ENCODE measurements around the gene ATF1.

The ATF1 gene

DNA sequence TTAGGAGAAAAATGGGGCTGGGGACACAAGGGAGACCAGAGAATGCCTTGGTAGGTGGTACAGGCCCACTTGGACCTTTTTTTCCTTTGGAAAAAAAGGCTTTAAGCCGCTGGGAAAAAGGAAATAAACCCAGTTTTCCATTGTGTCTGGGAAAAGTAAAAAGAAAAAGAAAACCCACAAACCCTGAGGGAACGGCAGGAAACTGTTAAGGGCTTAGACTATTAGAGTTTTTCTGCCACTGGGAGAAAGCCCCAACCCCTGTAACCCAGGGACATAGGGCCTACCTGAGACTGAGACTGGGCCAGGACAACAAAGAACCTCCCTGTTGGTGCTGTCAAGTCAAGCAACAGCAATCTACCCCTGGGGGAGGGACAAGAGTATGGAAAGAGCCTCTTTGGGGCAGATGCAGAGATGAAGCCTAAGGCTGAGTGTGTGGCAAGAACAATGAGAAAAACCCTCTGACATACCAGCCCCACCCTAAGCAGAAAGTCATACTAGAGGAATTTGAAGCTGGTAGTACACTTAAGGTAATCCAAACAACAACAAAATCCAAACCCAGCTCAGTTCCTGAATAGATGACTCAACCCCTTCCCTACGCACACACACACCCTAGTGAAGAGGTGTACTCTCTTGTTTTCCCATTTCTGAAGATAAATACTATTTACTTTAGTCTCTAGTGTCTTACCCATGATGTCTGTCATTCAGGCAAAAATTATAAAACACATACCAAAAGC, 22.8 kb downstream of the ATF1 start:
- Histone ChIP-seq H3K18ac (ENCODE audit: low read length) (peak overlapping the region; percentile 61), H3K27me3 (ENCODE audit: insufficient read depth, low read length) (no peaks in the 10 kb centered on the region), H2BK120ac (ENCODE audit: insufficient read depth, low read length, poor library complexity) (peak overlapping the region; percentile 93), H3K79me1 (ENCODE audit: low read length) (peaks cover 19% of the 10 kb centered on the region), H3K23ac (ENCODE audit: low read length) (no peak overlapping the region), H4K91ac (ENCODE audit: low read depth, low read length) (peak overlapping the region; percentile 97), H4K12ac (ENCODE audit: low read depth, low read length) (no peak overlapping the region), H4K8ac (ENCODE audit: low read depth, low read length) (peak overlapping the region; percentile 76), H2BK12ac (ENCODE audit: low read length) (peak overlapping the region; percentile 86), H3K9me3 (ENCODE audit: insufficient read depth, low read depth, low read length) (no peaks in the 10 kb centered on the region), H3K14ac (ENCODE audit: low read length) (peak overlapping the region; percentile 87), H2BK5ac (ENCODE audit: low read depth, low read length, poor library complexity) (peak overlapping the region; percentile 97), H3K4me2 (ENCODE audit: low read length) (peak overlapping the region; percentile 10), H2AFZ (ENCODE audit: insufficient read depth, low read length, poor library complexity) (peak overlapping the region; percentile 31), H3K36me3 (ENCODE audit: control insufficient read depth in 1 of 2, insufficient read depth in 2 of 2, low read length in 2 of 2) (peaks cover 4% of the 10 kb centered on the region in 2 experiments), H3K4ac (ENCODE audit: low read depth, low read length) (peak overlapping the region; percentile 60), H3K4me1 (ENCODE audit: control insufficient read depth in 1 of 2, insufficient read depth in 2 of 2, low read length in 2 of 2) (peaks cover 17 to 19% of the 10 kb centered on the region in 2 experiments), H3K27ac (ENCODE audit: low read depth, low read length) (peak overlapping the region; percentile 99), H3K4me3 (ENCODE audit: low read depth, low read length) (no peak overlapping the region), H3K9ac (ENCODE audit: low read length) (no peak overlapping the region), H3K79me2 (ENCODE audit: control insufficient read depth, insufficient read depth, low read length, poor library complexity) (peaks cover 10% of the 10 kb centered on the region), H2AK5ac (ENCODE audit: low read length) (peak overlapping the region; percentile 54)
- no CpG with 5 or more reads among the region's 3 CpGs for WGBS (ENCODE audit: extremely low coverage, insufficient coverage, insufficient read length)
- DNase-seq, result peak; percentile 95 to 96

DNA sequence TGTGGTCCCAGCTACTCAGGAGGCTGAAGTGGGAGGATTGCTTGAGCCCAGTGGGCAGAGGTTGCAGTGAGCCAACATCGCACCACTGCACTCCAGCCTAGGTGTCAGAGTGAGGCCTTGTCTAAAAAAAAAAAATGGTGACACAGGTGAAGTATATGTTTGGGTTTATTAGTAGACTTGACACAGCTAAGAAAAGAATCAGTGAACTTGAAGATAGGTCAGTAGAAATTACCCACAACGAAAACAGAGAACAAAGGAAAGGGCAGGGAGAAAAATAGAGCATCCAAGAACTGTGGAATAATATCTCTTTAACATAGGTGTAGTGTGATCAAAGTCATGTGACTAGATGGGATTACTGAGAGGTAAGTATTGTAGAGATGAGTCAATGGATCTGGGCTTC, 23.7 kb downstream of the ATF1 start:
- no peaks in the 10 kb centered on the region for H3K9me3 ChIP-seq (ENCODE audit: insufficient read depth, low read depth, low read length)
- no peak overlapping the region for H4K12ac ChIP-seq (ENCODE audit: low read depth, low read length)
- peaks cover 17 to 19% of the 10 kb centered on the region in 2 experiments for H3K4me1 ChIP-seq (ENCODE audit: control insufficient read depth in 1 of 2, insufficient read depth in 2 of 2, low read length in 2 of 2)
- H2AFZ ChIP-seq (ENCODE audit: insufficient read depth, low read length, poor library complexity), result no peak overlapping the region
- peak overlapping the region; percentile 81 for H2BK120ac ChIP-seq (ENCODE audit: insufficient read depth, low read length, poor library complexity)
- H3K4ac ChIP-seq (ENCODE audit: low read depth, low read length), result peak overlapping the region; percentile 76
- peak overlapping the region; percentile 77 for H3K14ac ChIP-seq (ENCODE audit: low read length)
- peaks cover 10% of the 10 kb centered on the region for H3K79me2 ChIP-seq (ENCODE audit: control insufficient read depth, insufficient read depth, low read length, poor library complexity)
- H3K4me3 ChIP-seq (ENCODE audit: low read depth, low read length), result no peak overlapping the region
- H3K18ac ChIP-seq (ENCODE audit: low read length), result peak overlapping the region; percentile 82
- H3K36me3 ChIP-seq (ENCODE audit: control insufficient read depth in 1 of 2, insufficient read depth in 2 of 2, low read length in 2 of 2), result peaks cover 2 to 3% of the 10 kb centered on the region in 2 experiments
- DNase-seq, result no peak
- no peaks in the 10 kb centered on the region for H3K27me3 ChIP-seq (ENCODE audit: insufficient read depth, low read length)
- H2BK12ac ChIP-seq (ENCODE audit: low read length), result peak overlapping the region; percentile 87
- peak overlapping the region; percentile 99 for H3K27ac ChIP-seq (ENCODE audit: low read depth, low read length)
- no peak overlapping the region for H3K9ac ChIP-seq (ENCODE audit: low read length)
- H2BK5ac ChIP-seq (ENCODE audit: low read depth, low read length, poor library complexity), result peak overlapping the region; percentile 90
- peak overlapping the region; percentile 91 for H2AK5ac ChIP-seq (ENCODE audit: low read length)
- peak overlapping the region; percentile 37 for H4K8ac ChIP-seq (ENCODE audit: low read depth, low read length)
- WGBS (ENCODE audit: extremely low coverage, insufficient coverage, insufficient read length), result no CpG with 5 or more reads among the region's 2 CpGs
- H4K91ac ChIP-seq (ENCODE audit: low read depth, low read length), result peak overlapping the region; percentile 88
- no peak overlapping the region for H3K23ac ChIP-seq (ENCODE audit: low read length)
- H3K4me2 ChIP-seq (ENCODE audit: low read length), result no peak overlapping the region
- peaks cover 19% of the 10 kb centered on the region for H3K79me1 ChIP-seq (ENCODE audit: low read length)

DNA sequence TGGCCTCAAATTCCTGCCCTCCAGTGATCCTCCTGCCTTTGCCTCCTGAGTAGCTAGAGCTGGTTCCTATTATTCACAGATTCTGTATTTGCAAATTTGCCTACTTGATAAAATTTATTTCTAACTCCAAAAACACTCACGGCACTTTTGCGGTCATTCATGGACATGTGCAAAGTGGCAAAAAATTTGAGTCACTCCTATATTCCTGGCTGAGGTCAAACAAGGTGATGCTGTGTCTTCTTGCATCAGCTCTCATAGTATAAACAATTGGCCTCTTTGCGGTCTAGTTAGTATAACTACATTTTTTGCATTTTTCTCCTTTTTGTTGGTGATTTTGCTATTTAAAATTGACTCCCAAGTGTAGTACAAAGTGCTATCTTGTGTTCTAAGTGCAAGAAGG, 24.7 kb downstream of the ATF1 start:
- H3K4me1 ChIP-seq (ENCODE audit: control insufficient read depth in 1 of 2, insufficient read depth in 2 of 2, low read length in 2 of 2), result peaks cover 17 to 19% of the 10 kb centered on the region in 2 experiments
- H2BK120ac ChIP-seq (ENCODE audit: insufficient read depth, low read length, poor library complexity), result no peak overlapping the region
- no peaks in the 10 kb centered on the region for H3K27me3 ChIP-seq (ENCODE audit: insufficient read depth, low read length)
- no peak overlapping the region for H3K4me3 ChIP-seq (ENCODE audit: low read depth, low read length)
- no peaks in the 10 kb centered on the region for H3K9me3 ChIP-seq (ENCODE audit: insufficient read depth, low read depth, low read length)
- peaks cover 10% of the 10 kb centered on the region for H3K79me2 ChIP-seq (ENCODE audit: control insufficient read depth, insufficient read depth, low read length, poor library complexity)
- H2BK5ac ChIP-seq (ENCODE audit: low read depth, low read length, poor library complexity), result no peak overlapping the region
- H3K79me1 ChIP-seq (ENCODE audit: low read length), result peaks cover 19% of the 10 kb centered on the region
- no peak overlapping the region for H3K4me2 ChIP-seq (ENCODE audit: low read length)
- peak; percentile 90 to 98 for DNase-seq
- no peak overlapping the region for H4K8ac ChIP-seq (ENCODE audit: low read depth, low read length)
- no peak overlapping the region for H2AK5ac ChIP-seq (ENCODE audit: low read length)
- no peak overlapping the region for H2BK12ac ChIP-seq (ENCODE audit: low read length)
- peaks cover 0 to 3% of the 10 kb centered on the region in 2 experiments for H3K36me3 ChIP-seq (ENCODE audit: control insufficient read depth in 1 of 2, insufficient read depth in 2 of 2, low read length in 2 of 2)
- no peak overlapping the region for H3K23ac ChIP-seq (ENCODE audit: low read length)
- H3K14ac ChIP-seq (ENCODE audit: low read length), result no peak overlapping the region
- no peak overlapping the region for H3K9ac ChIP-seq (ENCODE audit: low read length)
- H3K4ac ChIP-seq (ENCODE audit: low read depth, low read length), result peak overlapping the region; percentile 80
- no peak overlapping the region for H3K27ac ChIP-seq (ENCODE audit: low read depth, low read length)
- no peak overlapping the region for H3K18ac ChIP-seq (ENCODE audit: low read length)
- H2AFZ ChIP-seq (ENCODE audit: insufficient read depth, low read length, poor library complexity), result no peak overlapping the region
- no peak overlapping the region for H4K91ac ChIP-seq (ENCODE audit: low read depth, low read length)
- WGBS (ENCODE audit: extremely low coverage, insufficient coverage, insufficient read length), result no CpG with 5 or more reads among the region's 3 CpGs
- no peak overlapping the region for H4K12ac ChIP-seq (ENCODE audit: low read depth, low read length)

DNA sequence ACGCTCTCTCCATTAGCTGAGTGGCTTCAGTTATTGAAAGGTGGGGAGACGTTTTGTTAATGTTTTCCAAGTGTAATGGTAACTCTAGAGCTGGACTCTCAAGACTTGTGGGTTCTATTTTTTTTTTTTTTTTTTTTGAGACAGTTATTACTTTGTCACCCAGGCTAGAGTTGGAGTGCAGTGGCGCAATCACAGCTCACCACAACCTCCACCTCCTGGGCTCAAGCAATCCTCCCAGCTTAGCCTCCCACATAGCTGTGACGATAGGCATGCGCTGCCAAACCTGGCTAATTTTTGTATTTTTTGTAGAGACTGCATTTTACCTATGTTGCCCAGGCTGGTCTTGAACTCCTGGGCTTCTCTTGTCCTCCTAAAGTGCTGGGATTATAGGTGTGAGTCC, 26.2 kb downstream of the ATF1 start:
- Histone ChIP-seq H3K23ac (ENCODE audit: low read length) (no peak overlapping the region), H3K4ac (ENCODE audit: low read depth, low read length) (no peak overlapping the region), H3K27ac (ENCODE audit: low read depth, low read length) (no peak overlapping the region), H4K12ac (ENCODE audit: low read depth, low read length) (no peak overlapping the region), H3K9ac (ENCODE audit: low read length) (no peak overlapping the region), H3K79me1 (ENCODE audit: low read length) (peaks cover 19% of the 10 kb centered on the region), H3K79me2 (ENCODE audit: control insufficient read depth, insufficient read depth, low read length, poor library complexity) (peaks cover 10% of the 10 kb centered on the region), H3K36me3 (ENCODE audit: control insufficient read depth in 1 of 2, insufficient read depth in 2 of 2, low read length in 2 of 2) (peaks cover 0 to 3% of the 10 kb centered on the region in 2 experiments), H2BK5ac (ENCODE audit: low read depth, low read length, poor library complexity) (no peak overlapping the region), H4K8ac (ENCODE audit: low read depth, low read length) (no peak overlapping the region), H3K4me2 (ENCODE audit: low read length) (no peak overlapping the region), H3K4me1 (ENCODE audit: control insufficient read depth in 1 of 2, insufficient read depth in 2 of 2, low read length in 2 of 2) (peaks cover 16 to 17% of the 10 kb centered on the region in 2 experiments), H2BK12ac (ENCODE audit: low read length) (no peak overlapping the region), H3K9me3 (ENCODE audit: insufficient read depth, low read depth, low read length) (no peaks in the 10 kb centered on the region), H4K91ac (ENCODE audit: low read depth, low read length) (no peak overlapping the region), H2BK120ac (ENCODE audit: insufficient read depth, low read length, poor library complexity) (no peak overlapping the region), H2AFZ (ENCODE audit: insufficient read depth, low read length, poor library complexity) (no peak overlapping the region), H2AK5ac (ENCODE audit: low read length) (no peak overlapping the region), H3K27me3 (ENCODE audit: insufficient read depth, low read length) (no peaks in the 10 kb centered on the region), H3K18ac (ENCODE audit: low read length) (no peak overlapping the region), H3K4me3 (ENCODE audit: low read depth, low read length) (no peak overlapping the region), H3K14ac (ENCODE audit: low read length) (no peak overlapping the region)
- WGBS (ENCODE audit: extremely low coverage, insufficient coverage, insufficient read length), result no CpG with 5 or more reads among the region's 5 CpGs
- DNase-seq, result peak; percentile 64 to 69

All from trophoblast cell (in vitro differentiated cells and primary cell).